ENCODE data around the gene KLHDC4. TPM values are rescaled to one million over a fixed set of nuclear protein-coding genes. Genes with fewer than 3 reads are reported as not detected.
A peak's percentile ranks its signal among the peaks of the same experiment; 100 is the strongest.
"Not testable (repeated sequence)": the region's sequence is repeated elsewhere in the genome, so short reads cannot be mapped to it uniquely, and the experiment has no call there.

Gene KLHDC4
- total RNA-seq, 1 donor from 2014 or later: 87.0 TPM

GRCh38 chr16:87723226-87723623 lies 42.6 kb downstream of the KLHDC4 start:
- DNase-seq (no peak), ATAC-seq (ENCODE audit: low read depth) (peak; percentile 45)
- no peak overlapping the region for H3K27ac Mint-ChIP-seq
- peaks cover 73% of the 10 kb centered on the region for H3K36me3 Mint-ChIP-seq (ENCODE audit: low read depth)
- intact Hi-C loops (cut with micrococcal nuclease): no loop called here
- no peak for TF ChIP-seq CTCF (IDR thresholded peaks at IDR 0.05)
- H3K9me3 Mint-ChIP-seq: no peaks in the 10 kb centered on the region
- ChIA-PET POLR2A (interaction anchor here (0.5 to 1.9 kb wide), 2 partner anchors 12 to 21 kb away, joined by 3 to 8 read pairs; no protein-coding TSS in a partner anchor), CTCF (interaction anchor here (1.5 kb wide), 1 partner anchor 22 kb away, joined by 5 read pairs; no protein-coding TSS in a partner anchor)
- no peaks in the 10 kb centered on the region for H3K27me3 Mint-ChIP-seq
- H3K4me1 Mint-ChIP-seq: peaks cover 31% of the 10 kb centered on the region
- H3K4me3 Mint-ChIP-seq: no peak overlapping the region

GRCh38 chr16:87722590-87723225 lies 43.1 kb downstream of the KLHDC4 start:
- CTCF ChIA-PET: interaction anchor here (1.5 kb wide), 1 partner anchor 21 kb away, joined by 5 read pairs; no protein-coding TSS in a partner anchor
- H3K4me1 Mint-ChIP-seq: peaks cover 34% of the 10 kb centered on the region

GRCh38 chr16:87721622-87722585 lies 43.9 kb downstream of the KLHDC4 start:
- H3K4me3 Mint-ChIP-seq: no peak overlapping the region
- no peak overlapping the region for H3K27ac Mint-ChIP-seq
- H3K4me1 Mint-ChIP-seq: peaks cover 35% of the 10 kb centered on the region
- H3K36me3 Mint-ChIP-seq (ENCODE audit: low read depth): peaks cover 68% of the 10 kb centered on the region
- CTCF ChIA-PET: interaction anchor here (1.5 kb wide), 1 partner anchor 20 kb away, joined by 5 read pairs; no protein-coding TSS in a partner anchor
- no peaks in the 10 kb centered on the region for H3K27me3 Mint-ChIP-seq
- no peaks in the 10 kb centered on the region for H3K9me3 Mint-ChIP-seq
- intact Hi-C loops (cut with micrococcal nuclease): no loop called here
- no peak for TF ChIP-seq CTCF (IDR thresholded peaks at IDR 0.05)
- POLR2A ChIA-PET: no interaction called here
- no peak for DNase-seq
- no peak for ATAC-seq (ENCODE audit: low read depth)

More at GRCh38 chr16:87722590-87723225, 43.1 kb downstream of the KLHDC4 start:
- DNase-seq (no peak), ATAC-seq (ENCODE audit: low read depth) (no peak)
- intact Hi-C loops (cut with micrococcal nuclease): no loop called here
- Mint-ChIP-seq H3K36me3 (ENCODE audit: low read depth) (peaks cover 71% of the 10 kb centered on the region), H3K4me3 (no peak overlapping the region), H3K9me3 (no peaks in the 10 kb centered on the region), H3K27me3 (no peaks in the 10 kb centered on the region), H3K27ac (no peak overlapping the region)
- TF ChIP-seq CTCF (IDR thresholded peaks at IDR 0.05): no peak
- POLR2A ChIA-PET: interaction anchor here (0.5 to 1.9 kb wide), 2 partner anchors 12 to 21 kb away, joined by 3 to 8 read pairs; no protein-coding TSS in a partner anchor

GRCh38 chr16:87720446-87720845 lies 45.3 kb downstream of the KLHDC4 start:
- ChIA-PET POLR2A (no interaction called here), CTCF (no interaction called here)
- H3K4me1 Mint-ChIP-seq: peaks cover 30% of the 10 kb centered on the region
- no peaks in the 10 kb centered on the region for H3K9me3 Mint-ChIP-seq
- no peak overlapping the region for H3K4me3 Mint-ChIP-seq
- intact Hi-C loops (cut with micrococcal nuclease): no loop called here
- H3K36me3 Mint-ChIP-seq (ENCODE audit: low read depth): peaks cover 68% of the 10 kb centered on the region
- no peak for TF ChIP-seq CTCF (IDR thresholded peaks at IDR 0.05)
- H3K27ac Mint-ChIP-seq: no peak overlapping the region
- DNase-seq: no peak
- no peak for ATAC-seq (ENCODE audit: low read depth)
- no peaks in the 10 kb centered on the region for H3K27me3 Mint-ChIP-seq

GRCh38 chr16:87718831-87719230 lies 47.0 kb downstream of the KLHDC4 start:
- H3K9me3 Mint-ChIP-seq; ATAC-seq (ENCODE audit: low read depth); intact Hi-C loops (cut with micrococcal nuclease); H3K27me3 Mint-ChIP-seq; CTCF ChIA-PET; H3K4me3 Mint-ChIP-seq; DNase-seq; H3K27ac Mint-ChIP-seq; POLR2A ChIA-PET: not testable (repeated sequence)
- peaks cover 69% of the 10 kb centered on the region for H3K36me3 Mint-ChIP-seq (ENCODE audit: low read depth)
- H3K4me1 Mint-ChIP-seq: peaks cover 19% of the 10 kb centered on the region

All from activated B cell treated with CpG ODN at 0.5 μM for 24 hours (primary cell).